H9 (cell line): ENCODE measurements around the gene SLC22A31. TPM values are rescaled to one million over a fixed set of nuclear protein-coding genes. Genes with fewer than 3 reads are reported as not detected.
"Not testable (repeated sequence)": the region's sequence is repeated elsewhere in the genome, so short reads cannot be mapped to it uniquely, and the experiment has no call there.

Experiments
- DNase-seq: peaks from one replicate; pipeline ENCODE4 v3.0.0-alpha.2; 2017
- H2AFZ ChIP-seq: one replicate; pipeline ENCODE4 v1.6.1; 2013; ENCODE audit warnings: mild to moderate bottlenecking, low read length, control low read depth, moderate library complexity
- H2AK5ac ChIP-seq: 2 replicates; pipeline ENCODE4 v1.6.1; 2013; ENCODE audit warnings: low read length, control low read depth, mixed read lengths; ENCODE audit not compliant: insufficient read length
- H2BK120ac ChIP-seq: one replicate; pipeline ENCODE4 v1.6.1; 2013; ENCODE audit warnings: low read depth, mild to moderate bottlenecking, low read length, control low read depth, inconsistent platforms; ENCODE audit not compliant: poor library complexity, severe bottlenecking
- H2BK12ac ChIP-seq: 2 replicates; pipeline ENCODE4 v1.6.1; 2013; ENCODE audit warnings: low read length, control low read depth, mixed read lengths, low read depth; ENCODE audit not compliant: insufficient read length
- H2BK15ac ChIP-seq: 2 replicates; pipeline ENCODE4 v1.6.1; 2013; ENCODE audit warnings: low read depth, low read length, control low read depth
- H2BK20ac ChIP-seq: one replicate; pipeline ENCODE4 v1.6.1; 2013; ENCODE audit warnings: low read depth, mild to moderate bottlenecking, low read length, control low read depth, inconsistent platforms; ENCODE audit not compliant: poor library complexity, severe bottlenecking
- H2BK5ac ChIP-seq: 2 replicates; pipeline ENCODE4 v1.6.1; 2013; ENCODE audit warnings: low read length, control low read depth, mixed read lengths; ENCODE audit not compliant: insufficient read length
- H3K14ac ChIP-seq: 2 replicates; pipeline ENCODE4 v1.6.1; 2013; ENCODE audit warnings: low read length, control low read depth; ENCODE audit not compliant: insufficient read depth
- H3K18ac ChIP-seq: 2 replicates; pipeline ENCODE4 v1.6.1; 2013; ENCODE audit warnings: low read depth, mild to moderate bottlenecking, mixed read lengths, low read length, control low read depth; ENCODE audit not compliant: insufficient read length
- H3K23ac ChIP-seq: 2 replicates; pipeline ENCODE4 v1.6.1; 2013; ENCODE audit warnings: low read length, control low read depth, mixed read lengths, low read depth; ENCODE audit not compliant: insufficient read length
- H3K23me2 ChIP-seq: 2 replicates; pipeline ENCODE4 v1.6.1; 2013; ENCODE audit warnings: low read depth, mild to moderate bottlenecking, mixed read lengths, low read length, control low read depth; ENCODE audit not compliant: insufficient read length, poor library complexity, severe bottlenecking
- H3K27ac ChIP-seq: 2 replicates; pipeline ENCODE4 v1.5.1; 2013; ENCODE audit warnings: low read length, control low read depth, mixed read lengths, low read depth; ENCODE audit not compliant: insufficient read length
- H3K27me3 ChIP-seq: 2 replicates; pipeline ENCODE4 v1.6.1; 2013; ENCODE audit warnings: low read length, control low read depth, inconsistent platforms; ENCODE audit not compliant: insufficient read depth
- H3K4ac ChIP-seq: 2 replicates; pipeline ENCODE4 v1.6.1; 2013; ENCODE audit warnings: low read depth, mild to moderate bottlenecking, control low read depth, inconsistent platforms, low read length, moderate library complexity
- H3K4me1 ChIP-seq: 2 replicates; pipeline ENCODE4 v1.6.1; 2013; ENCODE audit warnings: low read length, control low read depth, inconsistent platforms; ENCODE audit not compliant: insufficient read depth
- H3K4me2 ChIP-seq: 2 replicates; pipeline ENCODE4 v1.6.1; 2013; ENCODE audit warnings: low read length, control low read depth, mixed read lengths; ENCODE audit not compliant: insufficient read length, insufficient read depth
- H3K56ac ChIP-seq: 2 replicates; pipeline ENCODE4 v1.6.1; 2013; ENCODE audit warnings: low read depth, mild to moderate bottlenecking, mixed read lengths, low read length, control low read depth; ENCODE audit not compliant: insufficient read length
- H3K79me1 ChIP-seq: 2 replicates; pipeline ENCODE4 v1.6.1; 2013; ENCODE audit warnings: low read depth, mild to moderate bottlenecking, moderate library complexity, low read length, control low read depth, inconsistent platforms; ENCODE audit not compliant: insufficient read depth, poor library complexity, severe bottlenecking
- H3K79me2 ChIP-seq: 2 replicates; pipeline ENCODE4 v1.6.1; 2013; ENCODE audit warnings: low read length, control low read depth, inconsistent platforms; ENCODE audit not compliant: insufficient read depth
- H3K9ac ChIP-seq: 2 replicates; pipeline ENCODE4 v1.6.1; 2013; ENCODE audit warnings: low read length, control low read depth, mixed read lengths; ENCODE audit not compliant: insufficient read length; ENCODE audit errors: extremely low read depth
- H3K9me3 ChIP-seq: one replicate; pipeline ENCODE4 v1.6.1; 2013; ENCODE audit warnings: low read depth, low read length, inconsistent platforms; ENCODE audit not compliant: control insufficient read depth
- H3T11ph ChIP-seq: one replicate; pipeline ENCODE4 v1.6.1; 2013; ENCODE audit warnings: mild to moderate bottlenecking, low read length, control low read depth, inconsistent platforms
- H4K20me1 ChIP-seq: one replicate; pipeline ENCODE4 v1.6.1; 2013; ENCODE audit not compliant: control insufficient read depth, insufficient read length, insufficient read depth
- H4K5ac ChIP-seq: 2 replicates; pipeline ENCODE4 v1.6.1; 2013; ENCODE audit warnings: low read depth, mild to moderate bottlenecking, mixed read lengths, low read length, control low read depth; ENCODE audit not compliant: insufficient read length
- H4K8ac ChIP-seq: replicated peaks from 2 replicates; pipeline ENCODE4 v1.6.1; 2013; ENCODE audit warnings: low read length, control low read depth, mixed read lengths, low read depth; ENCODE audit not compliant: insufficient read length
- H4K91ac ChIP-seq: 2 replicates; pipeline ENCODE4 v1.6.1; 2013; ENCODE audit warnings: low read depth, mild to moderate bottlenecking, moderate library complexity, mixed read lengths, low read length, control low read depth; ENCODE audit not compliant: insufficient read length
- H3K27ac Mint-ChIP-seq, 3 experiments: 2 replicates in 2 of 3; 3 replicates in 1 of 3; pipeline ENCODE4 v1.8.0; 2020 to 2021; ENCODE audit warnings: mixed read lengths in 3 of 3, mild to moderate bottlenecking in 1 of 3, moderate library complexity in 1 of 3
- H3K27me3 Mint-ChIP-seq: 2 replicates; pipeline ENCODE4 v1.8.0; 2021; ENCODE audit warnings: low read depth, mild to moderate bottlenecking, moderate library complexity, mixed read lengths
- H3K36me3 Mint-ChIP-seq, 3 experiments: 2 replicates in 2 of 3; 3 replicates in 1 of 3; pipeline ENCODE4 v1.8.0; 2020 to 2021; ENCODE audit warnings: low read depth in 3 of 3, mixed read lengths in 3 of 3; ENCODE audit not compliant: insufficient read depth in 1 of 3
- H3K4me1 Mint-ChIP-seq, 2 experiments: 2 replicates each; pipeline ENCODE4 v1.8.0; 2020; ENCODE audit warnings: mixed read lengths in 2 of 2
- H3K4me3 Mint-ChIP-seq, 2 experiments: 2 replicates in 1 of 2; 3 replicates in 1 of 2; pipeline ENCODE4 v1.8.0; 2020 to 2021; ENCODE audit warnings: mild to moderate bottlenecking in 2 of 2, mixed read lengths in 2 of 2, moderate library complexity in 1 of 2
- H3K9me3 Mint-ChIP-seq, 2 experiments: 2 replicates in 1 of 2; 3 replicates in 1 of 2; pipeline ENCODE4 v1.8.0; 2020; ENCODE audit warnings: mild to moderate bottlenecking in 2 of 2, mixed read lengths in 2 of 2, moderate library complexity in 1 of 2
- WGBS: extraction: QIAGEN DNeasy Blood & Tissue Kit; methylation state at CpG from one replicate; pipeline ENCODE4 v1.1.7; 2013; ENCODE audit warnings: missing lambda C conversion rate, low lambda C conversion rate, mixed read lengths; ENCODE audit not compliant: insufficient read length; ENCODE audit errors: extremely low coverage; 5-methylcytosine and 5-hydroxymethylcytosine counted together
- total RNA-seq: library from RNA; stranded (reverse); gene quantifications from 2 replicates; pipeline ENCODE4 v1.2.1, GENCODE V29; 2021

SLC22A31 gene
- total RNA-seq, 1 experiment from 2014 or later: 7.7 TPM

GRCh38 chr16:89185887-89186592, 14.3 kb downstream of the SLC22A31 start:
- not testable (repeated sequence) for H2BK120ac ChIP-seq, H3K9me3 Mint-ChIP-seq, H3K9ac ChIP-seq, H2AK5ac ChIP-seq, DNase-seq, H3K4me1 ChIP-seq, H3K23ac ChIP-seq, H3K36me3 Mint-ChIP-seq, H2BK20ac ChIP-seq, H3K56ac ChIP-seq, H2BK5ac ChIP-seq, H3K4me3 Mint-ChIP-seq, H3K23me2 ChIP-seq, H3K79me1 ChIP-seq, H3K27ac ChIP-seq, H4K91ac ChIP-seq, H3K18ac ChIP-seq, H3K9me3 ChIP-seq, H3K79me2 ChIP-seq, H4K20me1 ChIP-seq, H3K4ac ChIP-seq, H4K5ac ChIP-seq, H3K27me3 ChIP-seq, H3K14ac ChIP-seq, H3K27ac Mint-ChIP-seq, H2BK12ac ChIP-seq, H3K4me2 ChIP-seq, H3K4me1 Mint-ChIP-seq, H2BK15ac ChIP-seq, H3T11ph ChIP-seq, H2AFZ ChIP-seq, H4K8ac ChIP-seq
- WGBS: no CpG with 5 or more reads among the region's 30 CpGs
- H3K27me3 Mint-ChIP-seq: peaks cover 32% of the 10 kb centered on the region
